Gastroesophageal sphincter (tissue), 4 donors: ENCODE data around the gene SSBP3. TPM values are rescaled to one million over a fixed set of nuclear protein-coding genes. Genes with fewer than 3 reads are reported as not detected.

Experiments
- ATAC-seq: fragments of 150-250 bp; one replicate; pipeline ENCODE4 v1.9.1; 2016; ENCODE audit warnings: mild to moderate bottlenecking, moderate library complexity
- H3K27ac ChIP-seq, 4 donors: fragments of 200-600 bp; sonication (generic) in 3 of 4; 1 replicate in 3 of 4; 2 replicates in 1 of 4; pipeline ENCODE4 v1.5.1; 2016 to 2019
- H3K27me3 ChIP-seq: fragments of 200-600 bp; sonication (generic); one replicate; pipeline ENCODE4 v1.5.1; 2019
- H3K36me3 ChIP-seq, 2 donors: fragments of 200-600 bp; sonication (generic); one replicate each; pipeline ENCODE4 v1.5.1; 2019; ENCODE audit warnings: control low read depth in 1 of 2
- H3K4me1 ChIP-seq, 3 donors: fragments of 200-600 bp; sonication (generic); 1 replicate in 2 of 3; 2 replicates in 1 of 3; pipeline ENCODE4 v1.5.1; 2016 to 2019; ENCODE audit warnings: control low read depth in 2 of 3
- H3K4me3 ChIP-seq, 2 donors: fragments of 200-600 bp; sonication (generic); one replicate each; pipeline ENCODE4 v1.5.1; 2019; ENCODE audit warnings: mild to moderate bottlenecking in 1 of 2, moderate library complexity in 1 of 2
- H3K9me3 ChIP-seq, 3 donors: fragments of 200-600 bp; sonication (generic); one replicate each; pipeline ENCODE4 v1.5.1; 2017 to 2019; ENCODE audit warnings: control low read depth in 2 of 3
- EP300 ChIP-seq: sonication (generic); formaldehyde crosslinking; IDR thresholded peaks from one replicate; pipeline ENCODE4 v1.6.1; 2017; ENCODE audit warnings: antibody characterized with exemption, mild to moderate bottlenecking
- POLR2A ChIP-seq, 2 donors: fragments of 450-650 bp; IDR thresholded peaks; one replicate each; pipeline ENCODE4 v1.6.1; 2017; ENCODE audit warnings: antibody characterized with exemption in 2 of 2, mild to moderate bottlenecking in 2 of 2, moderate library complexity in 1 of 2
- POLR2AphosphoS5 ChIP-seq: sonication (generic); formaldehyde crosslinking; IDR thresholded peaks from one replicate; pipeline ENCODE4 v1.6.1; 2017; ENCODE audit warnings: antibody characterized with exemption
- WGBS, 2 donors: methylation state at CpG; one replicate each; pipeline ENCODE4 v1.1.5; 2018; ENCODE audit warnings: low coverage in 1 of 2; 5-methylcytosine and 5-hydroxymethylcytosine counted together
- total RNA-seq, 4 donors: library from RNA; depleted of rRNA; stranded (reverse); fragments of >200 nt; gene quantifications; one replicate each; pipeline ENCODE4 v1.1.0, GENCODE V29; 2016
- TF ChIP-seq, protein P1 (sequence below), 4 experiments: fragments of 200-600 bp in 2 of 4; fragments of 450-650 bp in 2 of 4; sonication (generic) in 1 of 4; IDR thresholded peaks; one replicate each; pipeline ENCODE4 v1.5.1; 2017 to 2019; ENCODE audit warnings: antibody characterized with exemption in 4 of 4, mild to moderate bottlenecking in 2 of 4, moderate library complexity in 2 of 4

SSBP3 gene
- total RNA-seq, 4 donors from 2014 or later, result 40.8 to 46.7 (median 45.5) TPM

DNA sequence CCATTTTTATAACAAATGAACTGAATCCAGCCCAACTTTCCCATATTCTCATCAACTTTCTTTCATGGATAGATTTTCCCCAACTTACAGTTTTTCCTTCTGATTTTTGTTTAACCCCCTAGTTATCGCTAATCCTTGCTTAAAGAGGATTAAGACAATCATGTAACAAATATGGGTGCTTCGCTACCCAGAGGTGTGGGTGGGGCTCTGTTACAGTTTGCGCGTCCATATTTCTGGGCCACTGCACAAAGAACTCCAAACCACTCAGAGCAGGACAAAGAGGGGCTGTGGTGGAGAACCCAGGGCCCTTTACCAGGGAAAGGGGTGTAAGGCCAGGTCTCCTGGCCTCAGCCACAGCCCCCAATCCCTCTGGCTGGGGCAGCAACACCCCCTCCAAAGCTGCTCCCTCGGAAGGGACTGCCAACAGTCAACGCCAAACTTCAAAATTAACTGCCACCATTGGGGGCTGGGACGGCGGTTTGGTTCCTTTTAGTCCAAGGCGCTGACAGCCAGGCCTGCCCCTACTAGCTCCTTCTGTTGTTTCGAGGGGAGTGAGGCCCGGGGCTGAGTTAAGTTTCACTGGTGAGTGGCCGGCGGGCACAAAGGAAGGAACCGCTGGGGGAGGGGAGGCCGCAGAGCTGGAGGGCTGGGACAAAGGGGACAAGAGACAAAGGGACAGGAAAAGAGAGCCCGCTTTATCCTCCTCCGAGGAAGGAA is 27.9 kb downstream of the SSBP3 start:
- WGBS, 2 donors, result 63 to 100% methylated on average over 4 to 8 of the region's 17 CpGs
- Histone ChIP-seq H3K27ac (no peak overlapping the region), H3K36me3 (peaks cover 0 to 5% of the 10 kb centered on the region in 2 donors), H3K4me1 (peaks cover 0 to 78% (median 13%) of the 10 kb centered on the region in 3 donors), H3K9me3 (no peaks in the 10 kb centered on the region), H3K4me3 (no peak overlapping the region), H3K27me3 (no peaks in the 10 kb centered on the region)
- no peak for ATAC-seq
- TF ChIP-seq, protein P1, sequence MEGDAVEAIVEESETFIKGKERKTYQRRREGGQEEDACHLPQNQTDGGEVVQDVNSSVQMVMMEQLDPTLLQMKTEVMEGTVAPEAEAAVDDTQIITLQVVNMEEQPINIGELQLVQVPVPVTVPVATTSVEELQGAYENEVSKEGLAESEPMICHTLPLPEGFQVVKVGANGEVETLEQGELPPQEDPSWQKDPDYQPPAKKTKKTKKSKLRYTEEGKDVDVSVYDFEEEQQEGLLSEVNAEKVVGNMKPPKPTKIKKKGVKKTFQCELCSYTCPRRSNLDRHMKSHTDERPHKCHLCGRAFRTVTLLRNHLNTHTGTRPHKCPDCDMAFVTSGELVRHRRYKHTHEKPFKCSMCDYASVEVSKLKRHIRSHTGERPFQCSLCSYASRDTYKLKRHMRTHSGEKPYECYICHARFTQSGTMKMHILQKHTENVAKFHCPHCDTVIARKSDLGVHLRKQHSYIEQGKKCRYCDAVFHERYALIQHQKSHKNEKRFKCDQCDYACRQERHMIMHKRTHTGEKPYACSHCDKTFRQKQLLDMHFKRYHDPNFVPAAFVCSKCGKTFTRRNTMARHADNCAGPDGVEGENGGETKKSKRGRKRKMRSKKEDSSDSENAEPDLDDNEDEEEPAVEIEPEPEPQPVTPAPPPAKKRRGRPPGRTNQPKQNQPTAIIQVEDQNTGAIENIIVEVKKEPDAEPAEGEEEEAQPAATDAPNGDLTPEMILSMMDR (IDR thresholded peaks at IDR 0.05), result no peak
- TF ChIP-seq POLR2A (IDR thresholded peaks at IDR 0.05) (no peak), POLR2AphosphoS5 (no peak), EP300 (no peak)

DNA sequence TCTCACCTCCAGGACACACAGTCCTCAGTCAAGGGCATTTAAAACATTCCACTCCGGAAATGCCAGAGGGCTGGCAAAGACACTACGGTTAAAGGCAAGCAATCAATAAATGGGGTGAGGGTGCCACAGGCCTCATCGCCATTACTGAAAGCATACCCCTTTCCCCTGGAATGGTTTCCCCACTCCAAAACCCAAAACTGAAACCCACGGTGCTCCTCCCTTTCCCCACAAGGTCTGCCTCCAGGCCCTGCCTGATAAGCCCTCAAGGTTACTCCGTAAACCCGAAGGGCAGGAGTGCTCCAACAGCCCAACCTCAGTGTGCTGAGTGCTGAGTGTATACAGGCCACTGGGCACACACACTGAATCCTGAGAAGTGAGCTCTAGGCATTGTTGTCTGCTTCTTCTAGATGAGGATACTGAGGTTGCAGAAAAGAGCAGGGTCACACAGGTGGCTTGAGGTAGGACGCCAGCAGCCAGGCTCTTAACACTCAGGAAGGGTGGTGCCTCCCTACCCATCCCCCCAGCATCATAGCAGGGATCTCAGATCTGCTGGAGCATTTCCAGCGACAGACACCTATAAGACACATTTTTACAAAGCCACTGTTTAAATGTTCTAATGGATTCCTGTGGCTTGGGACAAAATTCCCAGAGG is 29.0 kb downstream of the SSBP3 start:
- Histone ChIP-seq H3K36me3 (peaks cover 0 to 10% of the 10 kb centered on the region in 2 donors), H3K27me3 (no peaks in the 10 kb centered on the region), H3K9me3 (no peaks in the 10 kb centered on the region), H3K4me3 (no peak overlapping the region), H3K4me1 (peaks cover 0 to 87% (median 13%) of the 10 kb centered on the region in 3 donors), H3K27ac (no peak overlapping the region)
- no peak for TF ChIP-seq POLR2AphosphoS5
- TF ChIP-seq, protein P1 (IDR thresholded peaks at IDR 0.05), result no peak
- no peak for ATAC-seq
- 80 to 83% methylated on average over 6 of the region's 8 CpGs for WGBS, 2 donors

GRCh38 chr1:54376430-54377039 is 29.7 kb downstream of the SSBP3 start:
- no peaks in the 10 kb centered on the region for H3K27me3 ChIP-seq
- no peak for ATAC-seq
- no peaks in the 10 kb centered on the region for H3K9me3 ChIP-seq
- H3K4me3 ChIP-seq, result no peak overlapping the region
- 80 to 87% methylated on average over 1 to 6 of the region's 7 CpGs for WGBS, 2 donors
- no peak for TF ChIP-seq EP300
- TF ChIP-seq, protein P1 (IDR thresholded peaks at IDR 0.05), result no peak
- TF ChIP-seq POLR2AphosphoS5, result no peak
- no peak for TF ChIP-seq POLR2A (IDR thresholded peaks at IDR 0.05)
- peaks cover 0 to 93% (median 17%) of the 10 kb centered on the region in 3 donors for H3K4me1 ChIP-seq
- H3K36me3 ChIP-seq, result peaks cover 0 to 10% of the 10 kb centered on the region in 2 donors
- no peak overlapping the region for H3K27ac ChIP-seq

- Histone ChIP-seq H3K36me3 (peaks cover 0 to 10% of the 10 kb centered on the region in 2 donors), H3K27ac (no peak overlapping the region), H3K4me1 (peaks cover 0 to 97% (median 17%) of the 10 kb centered on the region in 3 donors), H3K4me3 (no peak overlapping the region), H3K27me3 (no peaks in the 10 kb centered on the region), H3K9me3 (no peaks in the 10 kb centered on the region)
- ATAC-seq, result no peak
- WGBS, 2 donors, result 84 to 93% methylated on average over 3 of the region's 8 CpGs
- TF ChIP-seq, protein P1 (IDR thresholded peaks at IDR 0.05), result no peak
- no peak for TF ChIP-seq EP300
- no peak for TF ChIP-seq POLR2A (IDR thresholded peaks at IDR 0.05)
- TF ChIP-seq POLR2AphosphoS5, result no peak
These were observed 30.3 kb downstream of the SSBP3 start for GRCh38 chr1:54375712-54376429.
